H9 (cell line): Measurements from ENCODE around the gene RALY. TPM values are rescaled to one million over a fixed set of nuclear protein-coding genes. Genes with fewer than 3 reads are reported as not detected.

Source experiments
- DNase-seq: peaks from one replicate; pipeline ENCODE4 v3.0.0-alpha.2; 2017
- H2AFZ ChIP-seq: one replicate; pipeline ENCODE4 v1.6.1; 2013; ENCODE audit warnings: mild to moderate bottlenecking, low read length, control low read depth, moderate library complexity
- H2AK5ac ChIP-seq: 2 replicates; pipeline ENCODE4 v1.6.1; 2013; ENCODE audit warnings: low read length, control low read depth, mixed read lengths; ENCODE audit not compliant: insufficient read length
- H2BK120ac ChIP-seq: one replicate; pipeline ENCODE4 v1.6.1; 2013; ENCODE audit warnings: low read depth, mild to moderate bottlenecking, low read length, control low read depth, inconsistent platforms; ENCODE audit not compliant: poor library complexity, severe bottlenecking
- H2BK12ac ChIP-seq: 2 replicates; pipeline ENCODE4 v1.6.1; 2013; ENCODE audit warnings: low read length, control low read depth, mixed read lengths, low read depth; ENCODE audit not compliant: insufficient read length
- H2BK15ac ChIP-seq: 2 replicates; pipeline ENCODE4 v1.6.1; 2013; ENCODE audit warnings: low read depth, low read length, control low read depth
- H2BK20ac ChIP-seq: one replicate; pipeline ENCODE4 v1.6.1; 2013; ENCODE audit warnings: low read depth, mild to moderate bottlenecking, low read length, control low read depth, inconsistent platforms; ENCODE audit not compliant: poor library complexity, severe bottlenecking
- H2BK5ac ChIP-seq: 2 replicates; pipeline ENCODE4 v1.6.1; 2013; ENCODE audit warnings: low read length, control low read depth, mixed read lengths; ENCODE audit not compliant: insufficient read length
- H3K14ac ChIP-seq: 2 replicates; pipeline ENCODE4 v1.6.1; 2013; ENCODE audit warnings: low read length, control low read depth; ENCODE audit not compliant: insufficient read depth
- H3K18ac ChIP-seq: 2 replicates; pipeline ENCODE4 v1.6.1; 2013; ENCODE audit warnings: low read depth, mild to moderate bottlenecking, mixed read lengths, low read length, control low read depth; ENCODE audit not compliant: insufficient read length
- H3K23ac ChIP-seq: 2 replicates; pipeline ENCODE4 v1.6.1; 2013; ENCODE audit warnings: low read length, control low read depth, mixed read lengths, low read depth; ENCODE audit not compliant: insufficient read length
- H3K23me2 ChIP-seq: 2 replicates; pipeline ENCODE4 v1.6.1; 2013; ENCODE audit warnings: low read depth, mild to moderate bottlenecking, mixed read lengths, low read length, control low read depth; ENCODE audit not compliant: insufficient read length, poor library complexity, severe bottlenecking
- H3K27ac ChIP-seq: 2 replicates; pipeline ENCODE4 v1.5.1; 2013; ENCODE audit warnings: low read length, control low read depth, mixed read lengths, low read depth; ENCODE audit not compliant: insufficient read length
- H3K27me3 ChIP-seq: 2 replicates; pipeline ENCODE4 v1.6.1; 2013; ENCODE audit warnings: low read length, control low read depth, inconsistent platforms; ENCODE audit not compliant: insufficient read depth
- H3K4ac ChIP-seq: 2 replicates; pipeline ENCODE4 v1.6.1; 2013; ENCODE audit warnings: low read depth, mild to moderate bottlenecking, control low read depth, inconsistent platforms, low read length, moderate library complexity
- H3K4me1 ChIP-seq: 2 replicates; pipeline ENCODE4 v1.6.1; 2013; ENCODE audit warnings: low read length, control low read depth, inconsistent platforms; ENCODE audit not compliant: insufficient read depth
- H3K4me2 ChIP-seq: 2 replicates; pipeline ENCODE4 v1.6.1; 2013; ENCODE audit warnings: low read length, control low read depth, mixed read lengths; ENCODE audit not compliant: insufficient read length, insufficient read depth
- H3K56ac ChIP-seq: 2 replicates; pipeline ENCODE4 v1.6.1; 2013; ENCODE audit warnings: low read depth, mild to moderate bottlenecking, mixed read lengths, low read length, control low read depth; ENCODE audit not compliant: insufficient read length
- H3K79me1 ChIP-seq: 2 replicates; pipeline ENCODE4 v1.6.1; 2013; ENCODE audit warnings: low read depth, mild to moderate bottlenecking, moderate library complexity, low read length, control low read depth, inconsistent platforms; ENCODE audit not compliant: insufficient read depth, poor library complexity, severe bottlenecking
- H3K79me2 ChIP-seq: 2 replicates; pipeline ENCODE4 v1.6.1; 2013; ENCODE audit warnings: low read length, control low read depth, inconsistent platforms; ENCODE audit not compliant: insufficient read depth
- H3K9ac ChIP-seq: 2 replicates; pipeline ENCODE4 v1.6.1; 2013; ENCODE audit warnings: low read length, control low read depth, mixed read lengths; ENCODE audit not compliant: insufficient read length; ENCODE audit errors: extremely low read depth
- H3K9me3 ChIP-seq: one replicate; pipeline ENCODE4 v1.6.1; 2013; ENCODE audit warnings: low read depth, low read length, inconsistent platforms; ENCODE audit not compliant: control insufficient read depth
- H3T11ph ChIP-seq: one replicate; pipeline ENCODE4 v1.6.1; 2013; ENCODE audit warnings: mild to moderate bottlenecking, low read length, control low read depth, inconsistent platforms
- H4K20me1 ChIP-seq: one replicate; pipeline ENCODE4 v1.6.1; 2013; ENCODE audit not compliant: control insufficient read depth, insufficient read length, insufficient read depth
- H4K5ac ChIP-seq: 2 replicates; pipeline ENCODE4 v1.6.1; 2013; ENCODE audit warnings: low read depth, mild to moderate bottlenecking, mixed read lengths, low read length, control low read depth; ENCODE audit not compliant: insufficient read length
- H4K8ac ChIP-seq: replicated peaks from 2 replicates; pipeline ENCODE4 v1.6.1; 2013; ENCODE audit warnings: low read length, control low read depth, mixed read lengths, low read depth; ENCODE audit not compliant: insufficient read length
- H4K91ac ChIP-seq: 2 replicates; pipeline ENCODE4 v1.6.1; 2013; ENCODE audit warnings: low read depth, mild to moderate bottlenecking, moderate library complexity, mixed read lengths, low read length, control low read depth; ENCODE audit not compliant: insufficient read length
- H3K27ac Mint-ChIP-seq, 3 experiments: 2 replicates in 2 of 3; 3 replicates in 1 of 3; pipeline ENCODE4 v1.8.0; 2020 to 2021; ENCODE audit warnings: mixed read lengths in 3 of 3, mild to moderate bottlenecking in 1 of 3, moderate library complexity in 1 of 3
- H3K27me3 Mint-ChIP-seq: 2 replicates; pipeline ENCODE4 v1.8.0; 2021; ENCODE audit warnings: low read depth, mild to moderate bottlenecking, moderate library complexity, mixed read lengths
- H3K36me3 Mint-ChIP-seq, 3 experiments: 2 replicates in 2 of 3; 3 replicates in 1 of 3; pipeline ENCODE4 v1.8.0; 2020 to 2021; ENCODE audit warnings: low read depth in 3 of 3, mixed read lengths in 3 of 3; ENCODE audit not compliant: insufficient read depth in 1 of 3
- H3K4me1 Mint-ChIP-seq, 2 experiments: 2 replicates each; pipeline ENCODE4 v1.8.0; 2020; ENCODE audit warnings: mixed read lengths in 2 of 2
- H3K4me3 Mint-ChIP-seq, 2 experiments: 2 replicates in 1 of 2; 3 replicates in 1 of 2; pipeline ENCODE4 v1.8.0; 2020 to 2021; ENCODE audit warnings: mild to moderate bottlenecking in 2 of 2, mixed read lengths in 2 of 2, moderate library complexity in 1 of 2
- H3K9me3 Mint-ChIP-seq, 2 experiments: 2 replicates in 1 of 2; 3 replicates in 1 of 2; pipeline ENCODE4 v1.8.0; 2020; ENCODE audit warnings: mild to moderate bottlenecking in 2 of 2, mixed read lengths in 2 of 2, moderate library complexity in 1 of 2
- WGBS: extraction: QIAGEN DNeasy Blood & Tissue Kit; methylation state at CpG from one replicate; pipeline ENCODE4 v1.1.7; 2013; ENCODE audit warnings: missing lambda C conversion rate, low lambda C conversion rate, mixed read lengths; ENCODE audit not compliant: insufficient read length; ENCODE audit errors: extremely low coverage; 5-methylcytosine and 5-hydroxymethylcytosine counted together
- total RNA-seq: library from RNA; stranded (reverse); gene quantifications from 2 replicates; pipeline ENCODE4 v1.2.1, GENCODE V29; 2021
- TF ChIP-seq, protein P1 (sequence below): fragments of 200-600 bp; sonication (generic); conservative IDR thresholded peaks from 3 replicates; pipeline ENCODE4 v1.8.0; 2021; ENCODE audit warnings: antibody characterized with exemption, mild to moderate bottlenecking

Gene RALY
- total RNA-seq, 1 experiment from 2014 or later = 199 TPM

DNA sequence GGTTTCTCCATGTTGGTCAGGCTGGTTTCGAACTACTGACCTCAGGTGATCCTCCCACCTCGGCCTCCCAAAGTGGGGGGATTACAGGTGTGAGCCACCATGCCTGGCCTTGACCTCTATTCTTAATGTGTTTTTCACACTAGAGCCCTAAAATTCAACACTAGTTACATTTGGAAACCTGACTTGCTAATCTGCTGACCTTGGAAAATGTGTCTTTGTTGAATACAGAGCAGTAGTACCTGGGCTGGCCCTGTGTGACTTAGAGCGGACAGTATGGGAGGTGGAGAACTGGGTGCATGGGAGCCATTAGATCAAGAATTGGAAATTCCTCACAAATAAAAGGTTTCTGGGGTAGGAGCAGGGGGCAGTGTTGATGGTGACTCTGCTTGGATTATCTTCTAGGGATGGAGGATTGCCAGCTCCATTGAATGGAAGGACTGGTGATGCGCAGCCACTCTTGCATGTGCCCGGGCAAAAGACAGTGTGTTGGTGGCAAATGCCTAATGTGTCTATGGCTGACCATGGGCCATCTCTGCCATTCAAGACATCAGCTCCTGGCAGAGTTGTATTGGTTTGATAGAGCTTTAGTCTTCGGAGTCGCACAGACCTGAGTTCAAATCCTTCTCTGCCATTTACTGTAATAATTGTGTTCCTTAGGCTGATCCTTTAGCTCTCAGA, 53.4 kb downstream of the RALY start:
- no peaks in the 10 kb centered on the region for H3K9me3 Mint-ChIP-seq
- peaks cover 0 to 2% (median 0%) of the 10 kb centered on the region in 3 experiments; a peak in 4 of 7 replicates for H3K36me3 Mint-ChIP-seq
- DNase-seq = no peak
- Histone ChIP-seq H2BK120ac (no peak overlapping the region), H3K18ac (no peak overlapping the region), H2AK5ac (no peak overlapping the region), H4K91ac (no peak overlapping the region), H3K23ac (no peak overlapping the region), H4K8ac (no peak overlapping the region), H2BK20ac (no peak overlapping the region), H3K27me3 (no peaks in the 10 kb centered on the region), H3K23me2 (no peaks in the 10 kb centered on the region), H3K4me2 (no peak overlapping the region), H2BK5ac (no peak overlapping the region), H3K79me1 (peaks cover 10% of the 10 kb centered on the region), H4K5ac (no peak overlapping the region), H3K4ac (no peak overlapping the region), H3K9ac (no peak overlapping the region), H3K14ac (no peak overlapping the region), H3K9me3 (no peaks in the 10 kb centered on the region), H3T11ph (no peak overlapping the region), H2BK15ac (no peak overlapping the region), H3K56ac (no peak overlapping the region), H2AFZ (no peak overlapping the region), H4K20me1 (no peaks in the 10 kb centered on the region), H3K79me2 (peaks cover 2% of the 10 kb centered on the region; the same call in 1 of the 2 replicates), H3K4me1 (peaks cover 11% of the 10 kb centered on the region), H2BK12ac (no peak overlapping the region), H3K27ac (no peak overlapping the region)
- H3K4me1 Mint-ChIP-seq = peaks cover 38 to 40% of the 10 kb centered on the region in 2 experiments
- WGBS = no CpG with 5 or more reads among the region's 7 CpGs
- no peak overlapping the region for H3K4me3 Mint-ChIP-seq
- no peak overlapping the region for H3K27ac Mint-ChIP-seq
- TF ChIP-seq, protein P1, sequence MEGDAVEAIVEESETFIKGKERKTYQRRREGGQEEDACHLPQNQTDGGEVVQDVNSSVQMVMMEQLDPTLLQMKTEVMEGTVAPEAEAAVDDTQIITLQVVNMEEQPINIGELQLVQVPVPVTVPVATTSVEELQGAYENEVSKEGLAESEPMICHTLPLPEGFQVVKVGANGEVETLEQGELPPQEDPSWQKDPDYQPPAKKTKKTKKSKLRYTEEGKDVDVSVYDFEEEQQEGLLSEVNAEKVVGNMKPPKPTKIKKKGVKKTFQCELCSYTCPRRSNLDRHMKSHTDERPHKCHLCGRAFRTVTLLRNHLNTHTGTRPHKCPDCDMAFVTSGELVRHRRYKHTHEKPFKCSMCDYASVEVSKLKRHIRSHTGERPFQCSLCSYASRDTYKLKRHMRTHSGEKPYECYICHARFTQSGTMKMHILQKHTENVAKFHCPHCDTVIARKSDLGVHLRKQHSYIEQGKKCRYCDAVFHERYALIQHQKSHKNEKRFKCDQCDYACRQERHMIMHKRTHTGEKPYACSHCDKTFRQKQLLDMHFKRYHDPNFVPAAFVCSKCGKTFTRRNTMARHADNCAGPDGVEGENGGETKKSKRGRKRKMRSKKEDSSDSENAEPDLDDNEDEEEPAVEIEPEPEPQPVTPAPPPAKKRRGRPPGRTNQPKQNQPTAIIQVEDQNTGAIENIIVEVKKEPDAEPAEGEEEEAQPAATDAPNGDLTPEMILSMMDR = no peak
- no peaks in the 10 kb centered on the region for H3K27me3 Mint-ChIP-seq
